Femur (tissue), 1 donor: ENCODE results near the gene RPL7L1.
"Not testable (repeated sequence)": the region's sequence is repeated elsewhere in the genome, so short reads cannot be mapped to it uniquely, and the experiment has no call there.

ENCODE experiments used
- DNase-seq: peaks from one replicate; pipeline ENCODE4 v3.0.0-alpha.2; 2017

Gene RPL7L1

DNA sequence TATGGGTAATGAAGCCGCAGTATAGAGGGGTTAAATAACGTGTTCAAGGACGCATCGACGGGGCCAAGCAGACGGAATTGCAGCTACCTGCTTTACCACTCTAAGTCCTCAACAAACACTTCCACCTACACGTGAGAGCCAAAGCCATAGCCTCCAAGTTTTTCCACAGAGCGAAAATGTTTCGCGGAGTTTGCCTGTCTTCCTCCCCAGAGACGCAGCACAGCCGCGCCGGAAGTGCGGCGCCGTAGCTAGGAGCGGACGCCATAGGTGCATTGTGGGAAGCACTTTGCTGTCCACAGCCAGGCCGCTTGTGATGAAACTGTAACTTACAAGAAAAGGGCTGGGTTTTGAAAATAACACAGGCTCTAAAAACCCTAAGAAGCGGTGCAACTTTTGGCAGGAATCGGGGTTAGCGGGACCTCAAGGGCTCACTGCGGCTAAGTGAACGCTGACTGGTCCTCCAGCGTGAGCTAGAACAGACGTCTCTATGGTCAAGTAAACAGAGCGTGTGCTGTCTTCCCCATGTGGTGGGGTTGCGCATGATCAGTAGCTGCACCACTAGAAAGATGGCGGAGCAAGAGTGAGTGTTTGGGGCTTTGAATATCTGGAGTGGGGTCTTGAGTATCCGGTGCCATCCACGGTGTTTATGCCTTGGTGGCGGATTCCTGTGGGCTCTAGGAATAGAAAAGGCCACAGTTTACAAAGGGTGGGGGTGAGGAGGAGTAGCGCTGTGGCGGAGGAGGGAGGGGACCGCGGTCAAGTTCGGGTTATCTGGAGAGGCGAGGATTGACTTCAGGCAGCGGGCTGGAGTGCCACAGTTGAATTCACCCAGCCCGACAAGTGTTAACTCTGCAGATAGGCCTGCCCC lies at the start of gene RPL7L1:
Gene RPL7L1 (plus strand): TSS at position 245 of the 868 bp plus-strand sequence. CDS start 295 bp downstream, at position 540.
- peak; percentile 91 for DNase-seq

GRCh38 chr6:42831237-42831636 lies 48.2 kb upstream of the RPL7L1 start:
- DNase-seq, result no peak

GRCh38 chr6:42834056-42834455 lies 45.4 kb upstream of the RPL7L1 start:
- DNase-seq, result no peak

- DNase-seq, result no peak
Measured at GRCh38 chr6:42841844-42842584, 37.4 kb upstream of the RPL7L1 start.

- no peak for DNase-seq
Measured at GRCh38 chr6:42845327-42845694, 34.1 kb upstream of the RPL7L1 start.

- no peak for DNase-seq
Measured at GRCh38 chr6:42846505-42846904, 32.9 kb upstream of the RPL7L1 start.

DNA sequence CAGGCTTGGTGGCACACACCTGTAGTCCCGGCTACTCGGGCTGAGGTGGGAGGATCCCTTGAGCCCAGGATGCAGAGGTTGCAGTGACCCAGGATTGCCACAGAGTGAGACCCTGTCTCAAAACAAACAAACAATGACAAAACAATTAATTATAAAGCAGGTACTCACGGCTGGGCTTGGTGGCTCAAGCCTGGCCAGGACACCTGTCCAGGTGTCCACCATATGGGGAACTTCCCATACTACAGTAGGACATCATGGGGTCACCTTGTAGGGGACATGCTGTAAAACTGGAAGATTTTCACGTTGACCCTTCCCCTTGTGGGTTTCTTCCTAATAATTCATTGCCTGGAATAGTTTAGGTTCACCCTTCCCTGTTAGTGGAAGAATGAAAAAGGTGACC lies 30.7 kb upstream of the RPL7L1 start:
- DNase-seq, result no peak

- no peak for DNase-seq
Measured at GRCh38 chr6:42851599-42851998, 27.8 kb upstream of the RPL7L1 start.

GRCh38 chr6:42860036-42860435 lies 19.4 kb upstream of the RPL7L1 start:
- DNase-seq, result no peak

DNA sequence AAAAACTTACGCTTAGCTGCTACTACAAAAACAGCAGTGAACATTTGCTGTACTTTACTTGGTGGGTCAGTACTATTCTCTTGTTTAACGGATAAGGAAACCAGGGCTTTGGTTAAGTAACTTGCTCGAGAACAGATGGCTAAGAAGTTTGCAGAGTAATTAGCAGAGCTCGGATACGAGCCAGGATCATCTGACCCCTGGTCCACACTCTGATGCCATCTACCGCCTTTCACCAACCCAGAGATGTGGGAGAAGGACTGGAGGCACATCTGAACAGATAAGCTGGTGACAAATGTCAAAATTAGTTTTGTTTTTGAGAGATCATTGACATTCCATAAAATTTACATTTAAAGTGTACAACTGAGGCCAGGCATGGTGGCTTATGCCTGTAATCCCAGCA lies 18.9 kb upstream of the RPL7L1 start:
- no peak for DNase-seq

GRCh38 chr6:42864602-42865001 lies 14.8 kb upstream of the RPL7L1 start:
- no peak for DNase-seq

- no peak for DNase-seq
Measured at GRCh38 chr6:42870145-42870936, 9.1 kb upstream of the RPL7L1 start.

GRCh38 chr6:42871711-42872110 lies 7.7 kb upstream of the RPL7L1 start:
- DNase-seq, result no peak

- no peak for DNase-seq
Measured at GRCh38 chr6:42873313-42873712, 6.1 kb upstream of the RPL7L1 start.

DNA sequence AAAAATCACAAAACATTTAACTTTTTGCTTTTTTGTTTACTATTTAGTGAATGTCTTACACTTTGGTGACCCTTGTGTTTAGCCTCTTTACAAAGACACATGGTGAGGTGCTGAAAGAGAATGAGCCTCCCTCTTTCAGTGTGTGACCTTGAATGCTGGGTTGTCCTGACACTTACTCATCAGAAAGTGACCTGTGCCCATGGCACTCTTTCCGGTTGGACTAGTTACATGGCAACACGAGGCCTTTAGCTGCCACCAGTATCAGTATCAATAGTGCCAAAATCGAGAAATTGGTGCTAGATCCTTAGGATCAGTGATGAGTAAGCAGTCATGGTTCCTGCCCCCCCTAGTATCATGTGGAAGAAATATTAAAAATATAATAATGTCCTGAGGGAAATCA lies 1.7 kb upstream of the RPL7L1 start:
- no peak for DNase-seq

DNA sequence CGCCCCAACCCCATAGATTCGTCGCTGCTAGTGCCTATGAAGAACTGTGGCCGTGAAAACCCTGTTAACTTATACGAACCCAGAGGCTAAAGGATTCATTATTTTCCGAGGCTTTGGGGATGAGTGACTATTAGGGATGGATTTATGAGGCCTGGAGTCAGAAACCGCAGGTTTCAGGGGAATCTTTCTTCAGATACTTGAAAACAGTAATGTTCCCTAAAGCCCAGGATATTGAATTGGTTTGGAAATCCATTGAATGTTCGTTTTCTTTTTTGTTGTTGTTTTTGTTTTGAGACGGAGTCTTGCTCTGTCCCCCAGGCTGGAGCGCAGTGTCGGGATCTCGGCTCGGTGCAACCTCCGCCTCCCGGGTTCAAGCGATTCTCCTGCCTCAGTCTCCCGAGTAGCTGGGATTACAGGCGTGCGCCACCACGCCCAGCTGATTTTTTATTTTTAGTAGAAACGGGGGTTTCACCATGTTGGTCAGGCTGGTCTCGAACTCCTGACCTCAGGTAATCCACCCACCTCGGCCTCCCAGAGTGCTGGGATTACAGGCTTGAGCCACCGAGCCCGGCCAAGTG lies 913 bp downstream of the RPL7L1 start:
- DNase-seq, result not testable (repeated sequence)

GRCh38 chr6:42880871-42881270 lies 1.5 kb downstream of the RPL7L1 start:
- not testable (repeated sequence) for DNase-seq

DNA sequence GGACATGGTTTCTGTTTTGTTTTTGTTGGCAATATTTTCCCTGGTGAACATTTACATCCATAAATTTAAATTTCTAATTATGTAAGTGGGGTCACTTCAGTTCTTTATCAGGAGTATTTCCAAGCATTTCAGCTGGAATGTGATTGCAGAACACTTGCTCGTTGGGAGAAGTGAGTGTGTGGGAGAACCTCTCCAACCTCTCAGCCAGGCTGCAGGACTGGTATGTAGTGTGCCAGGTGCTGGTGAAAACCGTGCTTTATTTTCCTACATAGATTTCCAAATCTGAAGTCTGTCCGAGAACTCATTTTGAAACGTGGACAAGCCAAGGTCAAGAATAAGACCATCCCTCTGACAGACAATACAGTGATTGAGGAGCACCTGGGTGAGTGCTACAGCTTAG lies 6.3 kb downstream of the RPL7L1 start:
- no peak for DNase-seq

DNA sequence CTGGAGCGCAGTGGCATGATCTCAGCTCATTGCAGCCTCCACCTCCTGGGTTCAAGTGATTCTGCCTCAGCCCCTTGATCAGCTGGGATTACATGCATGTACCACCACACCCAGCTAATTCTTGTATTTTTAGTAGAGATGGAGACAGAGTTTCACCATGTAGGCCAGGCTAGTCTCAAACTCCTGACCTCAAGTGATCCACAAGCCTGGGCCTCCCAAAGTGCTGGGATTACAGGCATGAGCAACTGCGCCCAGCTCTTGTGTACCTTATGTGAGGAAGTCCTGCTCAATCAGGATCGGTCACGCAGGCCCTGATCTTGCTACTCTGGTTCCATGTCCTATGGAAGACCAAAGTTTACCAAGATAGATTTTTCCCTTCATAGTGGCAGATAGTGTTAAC lies 8.8 kb downstream of the RPL7L1 start:
- DNase-seq, result not testable (repeated sequence)

- no peak for DNase-seq
Measured at GRCh38 chr6:42889815-42890214, 10.4 kb downstream of the RPL7L1 start.

DNA sequence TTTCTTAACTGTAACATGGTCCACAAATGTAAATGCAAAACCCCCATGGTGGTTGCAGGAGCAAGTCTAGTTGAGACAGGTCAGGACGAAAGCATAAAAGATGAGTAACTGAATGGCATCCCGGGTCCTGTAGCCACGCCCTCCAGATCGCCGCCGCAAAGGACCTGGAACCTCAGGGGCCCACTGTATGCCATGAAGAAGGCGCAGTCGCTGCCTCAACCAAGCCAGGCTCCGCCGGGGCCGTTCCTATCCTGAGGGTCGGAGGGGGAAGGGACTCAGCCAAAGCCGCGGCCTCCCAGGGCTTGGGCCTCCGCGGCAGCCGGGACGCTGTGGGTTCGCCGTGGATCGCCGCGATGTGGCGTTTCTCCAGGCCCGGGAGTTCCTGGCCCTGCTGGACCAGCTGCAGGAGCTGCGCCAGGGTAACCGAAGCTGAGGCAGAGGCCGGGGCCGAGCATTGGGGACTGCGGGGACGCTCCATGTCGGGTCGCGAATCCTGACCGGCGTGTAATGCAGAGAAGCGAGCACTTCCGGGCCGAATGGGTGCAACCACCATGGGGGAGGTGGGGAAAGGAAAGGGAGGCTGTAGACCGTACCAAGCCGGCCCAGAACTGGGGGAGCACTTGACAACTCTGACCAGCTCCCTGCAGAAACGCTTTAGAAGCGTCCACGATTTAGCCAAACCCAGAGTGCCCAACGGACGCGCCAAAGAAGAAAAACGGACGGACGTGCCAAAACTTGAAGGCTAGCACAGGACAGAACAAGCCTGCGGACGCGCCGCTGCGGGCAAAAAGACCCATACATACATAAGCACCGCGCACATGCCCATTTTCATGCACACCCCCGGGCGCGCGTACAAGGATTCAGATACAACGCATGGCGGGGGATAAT lies 11.1 kb downstream of the RPL7L1 start:
- DNase-seq, result peak; percentile 96

- no peak for DNase-seq
Measured at GRCh38 chr6:42891199-42891722, 11.8 kb downstream of the RPL7L1 start.
